HEK293T (cell line): ENCODE measurements around the gene EMX1.

Experiments
- ARNT ChIP-seq: fragments of 450-650 bp; IDR thresholded peaks from 2 replicates; pipeline ENCODE4 v1.6.1; 2017; ENCODE audit warnings: mild to moderate bottlenecking
- BHLHE40 ChIP-seq: fragments of 450-650 bp; IDR thresholded peaks from 2 replicates; pipeline ENCODE4 v1.6.1; 2016; ENCODE audit warnings: mild to moderate bottlenecking, moderate library complexity, borderline replicate concordance
- FOXA1 ChIP-seq: fragments of 450-650 bp; IDR thresholded peaks from 2 replicates; pipeline ENCODE4 v1.6.1; 2016; ENCODE audit warnings: mild to moderate bottlenecking
- FOXK2 ChIP-seq: fragments of 450-650 bp; IDR thresholded peaks from 2 replicates; pipeline ENCODE4 v1.6.1; 2016; ENCODE audit warnings: mild to moderate bottlenecking
- FOXM1 ChIP-seq: fragments of 450-650 bp; IDR thresholded peaks from 2 replicates; pipeline ENCODE4 v1.6.1; 2017; ENCODE audit warnings: mild to moderate bottlenecking, borderline replicate concordance
- HDGF ChIP-seq: fragments of 450-650 bp; IDR thresholded peaks from 2 replicates; pipeline ENCODE4 v1.6.1; 2017; ENCODE audit warnings: antibody characterized with exemption, borderline replicate concordance
- LEF1 ChIP-seq: fragments of 450-650 bp; IDR thresholded peaks from 2 replicates; pipeline ENCODE4 v1.6.1; 2017; ENCODE audit warnings: mild to moderate bottlenecking, borderline replicate concordance
- NFRKB ChIP-seq: fragments of 450-650 bp; IDR thresholded peaks from 2 replicates; pipeline ENCODE4 v1.6.1; 2016; ENCODE audit warnings: mild to moderate bottlenecking, moderate library complexity
- PKNOX1 ChIP-seq: fragments of 450-650 bp; IDR thresholded peaks from 2 replicates; pipeline ENCODE4 v1.6.1; 2016
- SP1 ChIP-seq: fragments of 450-650 bp; IDR thresholded peaks from 2 replicates; pipeline ENCODE4 v1.6.1; 2017
- SUZ12 ChIP-seq: fragments of 450-650 bp; IDR thresholded peaks from 2 replicates; pipeline ENCODE4 v1.6.1; 2016; ENCODE audit warnings: mild to moderate bottlenecking

GRCh38 chr2:72938455-72938854, 21.1 kb downstream of the EMX1 start:
- TF ChIP-seq SUZ12 (no peak), FOXK2 (no peak), BHLHE40 (no peak), SP1 (no peak), NFRKB (no peak), FOXM1 (no peak), FOXA1 (no peak), HDGF (no peak), PKNOX1 (no peak), ARNT (no peak), LEF1 (no peak)
